ENCODE measurements around the gene ERC1.

Gene ERC1

GRCh38 chr12:1218369-1218768, 227.3 kb downstream of the ERC1 start:
- H3K4me3 ChIP-seq (ENCODE audit: low read length): no peak overlapping the region
- no peaks in the 10 kb centered on the region for H3K9me2 ChIP-seq (replicated peaks; ENCODE audit: control insufficient read depth, low read length)
- H3K4me1 ChIP-seq (ENCODE audit: control insufficient read depth, low read length): peaks cover 14% of the 10 kb centered on the region
- TF ChIP-seq, protein P1, sequence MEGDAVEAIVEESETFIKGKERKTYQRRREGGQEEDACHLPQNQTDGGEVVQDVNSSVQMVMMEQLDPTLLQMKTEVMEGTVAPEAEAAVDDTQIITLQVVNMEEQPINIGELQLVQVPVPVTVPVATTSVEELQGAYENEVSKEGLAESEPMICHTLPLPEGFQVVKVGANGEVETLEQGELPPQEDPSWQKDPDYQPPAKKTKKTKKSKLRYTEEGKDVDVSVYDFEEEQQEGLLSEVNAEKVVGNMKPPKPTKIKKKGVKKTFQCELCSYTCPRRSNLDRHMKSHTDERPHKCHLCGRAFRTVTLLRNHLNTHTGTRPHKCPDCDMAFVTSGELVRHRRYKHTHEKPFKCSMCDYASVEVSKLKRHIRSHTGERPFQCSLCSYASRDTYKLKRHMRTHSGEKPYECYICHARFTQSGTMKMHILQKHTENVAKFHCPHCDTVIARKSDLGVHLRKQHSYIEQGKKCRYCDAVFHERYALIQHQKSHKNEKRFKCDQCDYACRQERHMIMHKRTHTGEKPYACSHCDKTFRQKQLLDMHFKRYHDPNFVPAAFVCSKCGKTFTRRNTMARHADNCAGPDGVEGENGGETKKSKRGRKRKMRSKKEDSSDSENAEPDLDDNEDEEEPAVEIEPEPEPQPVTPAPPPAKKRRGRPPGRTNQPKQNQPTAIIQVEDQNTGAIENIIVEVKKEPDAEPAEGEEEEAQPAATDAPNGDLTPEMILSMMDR (IDR thresholded peaks at IDR 0.05; ENCODE audit: low read depth, low read length, poor library complexity, severe bottlenecking): no peak
- TF ChIP-seq EZH2phosphoT487 (IDR thresholded peaks at IDR 0.05; ENCODE audit: borderline replicate concordance, low read length): no peak
- H3K27me3 ChIP-seq (ENCODE audit: control insufficient read depth, low read length): no peaks in the 10 kb centered on the region
- H3K36me3 ChIP-seq (ENCODE audit: control insufficient read depth, low read length): no peaks in the 10 kb centered on the region
- H3F3A ChIP-seq (ENCODE audit: control insufficient read depth, insufficient read depth): no peaks in the 10 kb centered on the region
- H3K9me3 ChIP-seq (ENCODE audit: control insufficient read depth, insufficient read depth, low read length): no peaks in the 10 kb centered on the region
- H4K20me1 ChIP-seq (ENCODE audit: control insufficient read depth, insufficient read depth, low read depth, low read length): no peaks in the 10 kb centered on the region
- no peak overlapping the region for H3K27ac ChIP-seq (ENCODE audit: low read depth, low read length)
- H3K79me2 ChIP-seq (ENCODE audit: control insufficient read depth, low read length): no peaks in the 10 kb centered on the region
- no peak overlapping the region for H3K4me2 ChIP-seq (ENCODE audit: low read length)

DNA sequence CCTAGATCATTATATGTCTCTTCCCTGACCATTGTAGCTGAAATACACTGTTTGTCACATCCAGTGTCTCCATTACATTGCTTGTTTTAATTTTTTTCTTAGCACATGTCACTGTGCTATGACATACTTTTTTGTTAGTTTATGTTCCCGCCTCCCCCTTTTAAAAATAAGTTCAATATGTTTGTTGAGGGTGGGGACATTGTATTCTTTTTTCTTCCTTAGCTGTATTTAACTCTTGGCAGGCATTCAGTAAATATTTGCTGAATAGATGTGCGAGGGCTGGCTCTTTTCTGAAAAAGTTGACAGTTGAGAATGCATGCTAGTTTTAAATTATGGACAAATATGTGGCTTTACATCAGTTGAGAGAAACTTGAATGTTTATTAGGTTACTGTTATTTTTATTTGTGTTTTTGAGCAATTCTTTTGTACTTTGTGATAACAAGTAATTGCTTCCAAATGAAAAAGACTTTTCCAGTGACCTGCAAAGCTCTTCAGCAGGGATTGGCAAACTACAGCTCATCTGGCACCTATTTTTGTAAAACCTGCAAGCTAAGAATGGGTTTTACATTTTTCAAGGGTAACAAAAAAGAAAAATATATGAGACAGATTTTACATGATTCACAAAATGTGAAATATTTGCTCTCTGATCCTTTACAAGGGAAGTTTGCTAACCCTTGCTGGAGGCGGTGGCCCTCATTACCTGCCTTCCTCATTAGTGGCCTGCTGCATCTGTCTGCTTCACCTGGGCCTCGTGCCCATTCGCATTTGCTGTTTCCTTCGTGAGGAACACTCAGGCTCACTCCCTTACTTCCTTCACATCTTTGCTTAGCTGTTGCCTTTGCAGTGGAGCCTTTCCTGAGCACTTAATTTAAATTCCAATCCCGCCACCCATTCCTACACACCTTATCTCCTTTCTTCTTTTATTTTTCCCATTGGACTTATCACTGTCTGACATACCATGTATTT, 229.4 kb downstream of the ERC1 start:
- H3K27ac ChIP-seq (ENCODE audit: low read depth, low read length): no peak overlapping the region
- H3K4me3 ChIP-seq (ENCODE audit: low read length): no peak overlapping the region
- H3K27me3 ChIP-seq (ENCODE audit: control insufficient read depth, low read length): no peaks in the 10 kb centered on the region
- no peaks in the 10 kb centered on the region for H3F3A ChIP-seq (ENCODE audit: control insufficient read depth, insufficient read depth)
- no peaks in the 10 kb centered on the region for H3K79me2 ChIP-seq (ENCODE audit: control insufficient read depth, low read length)
- H3K9me2 ChIP-seq (replicated peaks; ENCODE audit: control insufficient read depth, low read length): no peaks in the 10 kb centered on the region
- no peak overlapping the region for H3K4me2 ChIP-seq (ENCODE audit: low read length)
- no peak for TF ChIP-seq EZH2phosphoT487 (IDR thresholded peaks at IDR 0.05; ENCODE audit: borderline replicate concordance, low read length)
- TF ChIP-seq, protein P1 (IDR thresholded peaks at IDR 0.05; ENCODE audit: low read depth, low read length, poor library complexity, severe bottlenecking): no peak
- no peaks in the 10 kb centered on the region for H3K36me3 ChIP-seq (ENCODE audit: control insufficient read depth, low read length)
- H4K20me1 ChIP-seq (ENCODE audit: control insufficient read depth, insufficient read depth, low read depth, low read length): no peaks in the 10 kb centered on the region
- peaks cover 14% of the 10 kb centered on the region for H3K4me1 ChIP-seq (ENCODE audit: control insufficient read depth, low read length)
- H3K9me3 ChIP-seq (ENCODE audit: control insufficient read depth, insufficient read depth, low read length): no peaks in the 10 kb centered on the region

DNA sequence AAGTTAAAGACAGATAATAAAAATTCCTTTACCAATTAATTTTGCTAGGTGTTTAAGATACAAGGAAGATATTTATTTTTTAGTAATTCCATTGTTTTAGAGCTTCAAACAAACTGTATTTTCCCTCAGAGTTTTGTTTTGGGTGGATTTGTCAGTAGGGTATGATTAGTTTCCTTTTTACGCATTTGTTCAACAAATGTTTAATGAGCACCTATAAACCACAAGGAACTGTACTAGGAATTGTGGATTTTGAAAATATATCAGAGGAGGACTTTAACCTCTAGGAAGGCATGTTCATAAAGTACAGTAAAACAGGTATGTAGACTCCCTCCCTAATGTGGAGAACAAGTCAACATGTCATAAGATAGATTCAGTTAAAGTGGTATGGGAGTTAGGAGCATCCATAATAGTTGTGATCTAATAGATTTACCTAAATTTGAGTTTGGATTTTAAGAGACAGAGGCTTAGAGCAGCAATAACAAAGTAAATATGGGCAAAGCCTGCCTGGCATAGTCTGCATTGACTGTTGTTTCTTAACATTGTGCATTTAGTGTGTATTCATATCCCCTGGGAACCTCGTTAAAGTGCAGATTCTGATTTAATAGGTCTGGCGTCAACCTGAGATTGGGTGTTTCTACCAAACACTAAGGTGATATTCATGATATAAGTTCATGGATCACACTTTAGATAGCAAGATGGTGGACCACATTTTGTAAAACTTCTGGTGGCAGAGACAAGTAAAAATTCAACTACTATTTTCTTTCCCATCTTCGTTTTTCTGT, 232.0 kb downstream of the ERC1 start:
- H3K36me3 ChIP-seq (ENCODE audit: control insufficient read depth, low read length): no peaks in the 10 kb centered on the region
- no peaks in the 10 kb centered on the region for H3K9me2 ChIP-seq (replicated peaks; ENCODE audit: control insufficient read depth, low read length)
- no peak overlapping the region for H3K27ac ChIP-seq (ENCODE audit: low read depth, low read length)
- H3K4me2 ChIP-seq (ENCODE audit: low read length): no peak overlapping the region
- H3K79me2 ChIP-seq (ENCODE audit: control insufficient read depth, low read length): no peaks in the 10 kb centered on the region
- H3K4me1 ChIP-seq (ENCODE audit: control insufficient read depth, low read length): peaks cover 13% of the 10 kb centered on the region
- no peaks in the 10 kb centered on the region; the same call in 1 of the 2 replicates for H3F3A ChIP-seq (ENCODE audit: control insufficient read depth, insufficient read depth)
- no peaks in the 10 kb centered on the region for H3K27me3 ChIP-seq (ENCODE audit: control insufficient read depth, low read length)
- no peaks in the 10 kb centered on the region for H3K9me3 ChIP-seq (ENCODE audit: control insufficient read depth, insufficient read depth, low read length)
- H3K4me3 ChIP-seq (ENCODE audit: low read length): no peak overlapping the region
- no peaks in the 10 kb centered on the region for H4K20me1 ChIP-seq (ENCODE audit: control insufficient read depth, insufficient read depth, low read depth, low read length)
- no peak for TF ChIP-seq EZH2phosphoT487 (IDR thresholded peaks at IDR 0.05; ENCODE audit: borderline replicate concordance, low read length)
- TF ChIP-seq, protein P1 (IDR thresholded peaks at IDR 0.05; ENCODE audit: low read depth, low read length, poor library complexity, severe bottlenecking): no peak

All from DOHH2 (cell line).